Spleen (tissue), 7 donors: ENCODE results near the gene WAPL.

Source experiments
- CTCF ChIP-seq, 11 experiments: fragments of 200-600 bp in 7 of 11; fragments of 450-650 bp in 4 of 11; sonication (generic) in 4 of 11; IDR thresholded peaks in 8 of 11; conservative IDR thresholded peaks in 3 of 11; 1 replicate in 7 of 11; 2 replicates in 4 of 11; pipeline versions ENCODE4 v1.4.0 to v1.8.0; 2016 to 2021; ENCODE audit warnings: antibody characterized with exemption in 11 of 11, inconsistent platforms in 4 of 11, mild to moderate bottlenecking in 1 of 11
- POLR2A ChIP-seq, 3 donors: fragments of 450-650 bp; IDR thresholded peaks; one replicate each; pipeline ENCODE4 v1.5.1; 2017; ENCODE audit warnings: antibody characterized with exemption in 3 of 3, mild to moderate bottlenecking in 1 of 3
- POLR2AphosphoS5 ChIP-seq, 3 donors: sonication (generic); formaldehyde crosslinking; IDR thresholded peaks; one replicate each; pipeline ENCODE4 v1.5.1; 2017; ENCODE audit warnings: antibody characterized with exemption in 3 of 3
- donor health status: DM: no; HTN: no; CAD: no; lungs with moderate emphysema.
- donor health status: DM: no; HTN: no; CAD: no.
- donor health status: DM: no; HTN: no; CAD: no.

- TF ChIP-seq CTCF (IDR thresholded peaks at IDR 0.05 in 8 of 11, conservative IDR thresholded peaks at IDR 0.05 in 3 of 11) (no peak), POLR2A (IDR thresholded peaks at IDR 0.05) (no peak), POLR2AphosphoS5 (IDR thresholded peaks at IDR 0.05) (no peak)
Observed at GRCh38 chr10:86402283-86402941, 119.2 kb downstream of the WAPL start.
